Gastroesophageal sphincter (tissue), 3 donors: ENCODE results near the gene SULT1C2.

Source experiments
- EP300 ChIP-seq: sonication (generic); formaldehyde crosslinking; IDR thresholded peaks from one replicate; pipeline ENCODE4 v1.6.1; 2017; ENCODE audit warnings: antibody characterized with exemption, mild to moderate bottlenecking
- POLR2A ChIP-seq, 2 donors: fragments of 450-650 bp; IDR thresholded peaks; one replicate each; pipeline ENCODE4 v1.6.1; 2017; ENCODE audit warnings: antibody characterized with exemption in 2 of 2, mild to moderate bottlenecking in 2 of 2, moderate library complexity in 1 of 2
- POLR2AphosphoS5 ChIP-seq: sonication (generic); formaldehyde crosslinking; IDR thresholded peaks from one replicate; pipeline ENCODE4 v1.6.1; 2017; ENCODE audit warnings: antibody characterized with exemption
- TF ChIP-seq, protein P1 (sequence below), 4 experiments: fragments of 200-600 bp in 2 of 4; fragments of 450-650 bp in 2 of 4; sonication (generic) in 1 of 4; IDR thresholded peaks; one replicate each; pipeline ENCODE4 v1.5.1; 2017 to 2019; ENCODE audit warnings: antibody characterized with exemption in 4 of 4, mild to moderate bottlenecking in 2 of 4, moderate library complexity in 2 of 4

DNA sequence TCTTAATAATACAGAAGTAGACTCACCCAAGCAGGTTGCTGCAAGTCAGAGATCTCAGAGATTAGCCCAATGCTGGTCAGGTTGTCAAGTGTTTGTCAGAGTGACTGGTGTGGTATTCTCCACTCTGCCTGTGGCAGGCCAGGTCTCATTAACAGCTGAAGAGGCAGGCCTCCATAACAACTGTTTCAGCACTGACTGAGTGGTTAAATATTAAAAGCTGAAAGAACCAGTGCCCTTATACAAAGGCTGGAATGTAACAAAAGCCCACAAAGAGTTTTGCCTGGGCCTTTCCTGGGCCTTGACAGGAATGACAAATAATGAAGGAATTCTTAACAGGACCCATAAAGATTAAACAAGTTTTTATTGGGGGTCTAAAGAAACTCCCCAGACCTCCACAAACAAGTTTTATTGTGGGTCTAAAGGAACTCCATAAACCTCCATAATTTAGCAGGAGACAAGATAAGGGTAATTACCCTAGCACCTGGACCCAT lies 26.8 kb downstream of the SULT1C2 start:
- TF ChIP-seq POLR2A (IDR thresholded peaks at IDR 0.05), result no peak
- TF ChIP-seq, protein P1, sequence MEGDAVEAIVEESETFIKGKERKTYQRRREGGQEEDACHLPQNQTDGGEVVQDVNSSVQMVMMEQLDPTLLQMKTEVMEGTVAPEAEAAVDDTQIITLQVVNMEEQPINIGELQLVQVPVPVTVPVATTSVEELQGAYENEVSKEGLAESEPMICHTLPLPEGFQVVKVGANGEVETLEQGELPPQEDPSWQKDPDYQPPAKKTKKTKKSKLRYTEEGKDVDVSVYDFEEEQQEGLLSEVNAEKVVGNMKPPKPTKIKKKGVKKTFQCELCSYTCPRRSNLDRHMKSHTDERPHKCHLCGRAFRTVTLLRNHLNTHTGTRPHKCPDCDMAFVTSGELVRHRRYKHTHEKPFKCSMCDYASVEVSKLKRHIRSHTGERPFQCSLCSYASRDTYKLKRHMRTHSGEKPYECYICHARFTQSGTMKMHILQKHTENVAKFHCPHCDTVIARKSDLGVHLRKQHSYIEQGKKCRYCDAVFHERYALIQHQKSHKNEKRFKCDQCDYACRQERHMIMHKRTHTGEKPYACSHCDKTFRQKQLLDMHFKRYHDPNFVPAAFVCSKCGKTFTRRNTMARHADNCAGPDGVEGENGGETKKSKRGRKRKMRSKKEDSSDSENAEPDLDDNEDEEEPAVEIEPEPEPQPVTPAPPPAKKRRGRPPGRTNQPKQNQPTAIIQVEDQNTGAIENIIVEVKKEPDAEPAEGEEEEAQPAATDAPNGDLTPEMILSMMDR (IDR thresholded peaks at IDR 0.05), result no peak
- TF ChIP-seq EP300, result no peak
- no peak for TF ChIP-seq POLR2AphosphoS5
